Aorta (tissue), 5 donors: ENCODE results near the gene GATB. TPM values are rescaled to one million over a fixed set of nuclear protein-coding genes. Genes with fewer than 3 reads are reported as not detected.
"Not testable (repeated sequence)": the region's sequence is repeated elsewhere in the genome, so short reads cannot be mapped to it uniquely, and the experiment has no call there.

Experiments used
- ATAC-seq: fragments of 200-7000 bp; cut with Tn5 transposase; one replicate; pipeline ENCODE4 v1.9.1; 2022; ENCODE audit warnings: moderate library complexity; ENCODE audit not compliant: low FRiP score
- DNase-seq, 2 donors: peaks; one replicate each; pipeline ENCODE4 v3.0.0-alpha.2; 2020
- H3K27ac ChIP-seq, 2 donors: one replicate each; pipeline ENCODE4 v1.5.1; 2013; ENCODE audit warnings: low read length in 2 of 2, mild to moderate bottlenecking in 2 of 2, moderate library complexity in 2 of 2, control low read depth in 1 of 2, inconsistent platforms in 1 of 2, low read depth in 1 of 2
- H3K27me3 ChIP-seq, 2 donors: one replicate each; pipeline ENCODE4 v1.6.1; 2013; ENCODE audit warnings: control low read depth in 1 of 2, low read length in 1 of 2, mild to moderate bottlenecking in 1 of 2, moderate library complexity in 1 of 2; ENCODE audit not compliant: insufficient read depth in 2 of 2, control insufficient read depth in 1 of 2
- H3K36me3 ChIP-seq, 2 donors: one replicate each; pipeline ENCODE4 v1.6.1; 2013; ENCODE audit warnings: control low read depth in 1 of 2, low read length in 1 of 2, mild to moderate bottlenecking in 1 of 2; ENCODE audit not compliant: insufficient read depth in 2 of 2, control insufficient read depth in 1 of 2
- H3K4me1 ChIP-seq, 2 donors: one replicate each; pipeline ENCODE4 v1.6.1; 2013; ENCODE audit warnings: low read length in 2 of 2, control low read depth in 1 of 2, mild to moderate bottlenecking in 1 of 2, moderate library complexity in 1 of 2; ENCODE audit not compliant: insufficient read depth in 2 of 2, control insufficient read depth in 1 of 2
- H3K4me3 ChIP-seq, 2 donors: one replicate each; pipeline ENCODE4 v1.5.1; 2013; ENCODE audit warnings: low read length in 2 of 2, control low read depth in 1 of 2, mild to moderate bottlenecking in 1 of 2
- H3K9me3 ChIP-seq: one replicate; pipeline ENCODE4 v1.6.1; 2013; ENCODE audit warnings: mild to moderate bottlenecking, low read length; ENCODE audit not compliant: control insufficient read depth
- WGBS, 2 donors: extraction: QIAGEN DNeasy Blood & Tissue Kit; methylation state at CpG; one replicate each; pipeline ENCODE4 v1.1.7; 2013; 5-methylcytosine and 5-hydroxymethylcytosine counted together
- intact Hi-C, 2 donors: fragments of 100-400 bp; cut with DNase I; formaldehyde crosslinking; loops; one replicate each; pipeline versions ENCODE4 v1.14.2 to v1.15.0; 2022
- polyA plus RNA-seq, 2 donors: library from polyadenylated mRNA; stranded (reverse); fragments of 200-250 nt; gene quantifications; one replicate each; pipeline ENCODE4 v1.2.3, GENCODE V29; 2013
- total RNA-seq, 2 donors: library from RNA; stranded (reverse); fragmentation: NEBNext Ultra II Directional; extraction: Animal tissue kit (Norgen Biotek cat#: 25700); gene quantifications; one replicate each; pipeline ENCODE4 v1.2.1, GENCODE V29; 2021
- donor health status: healthy with polysubstance abuse.
- donor health status: Bipolar disorder and iron deficiency.
- donor health status: DM: no; HTN: no; CAD: no.
- donor health status: DM: no; HTN: no; CAD: no.
- donor health status: DM: yes; HTN: yes; CAD: no.

Gene GATB
- total and polyA plus RNA-seq, 4 donors, result 5.2 to 13.0 (median 8.2) TPM

- Histone ChIP-seq H3K36me3 (no peaks in the 10 kb centered on the region), H3K27me3 (no peaks in the 10 kb centered on the region), H3K9me3 (no peaks in the 10 kb centered on the region), H3K4me3 (no peak overlapping the region), H3K27ac (no peak overlapping the region), H3K4me1 (peaks cover 0 to 1% of the 10 kb centered on the region in 2 donors)
- 77 to 78% methylated on average over 6 of the region's 6 CpGs for WGBS, 2 donors
- intact Hi-C loops, result loop anchor here in 1 of 2 donors (10.0 kb wide), 1 partner anchor 655 kb away; the partner anchor contains the start of gene RPS3A
- ATAC-seq (no peak), DNase-seq (no peak)
These were observed 10.7 kb downstream of the GATB start for GRCh38 chr4:151750156-151750555.

GRCh38 chr4:151745481-151746231 lies 15.2 kb downstream of the GATB start:
- ATAC-seq (no peak), DNase-seq (no peak)
- H3K9me3 ChIP-seq, result no peaks in the 10 kb centered on the region
- no peaks in the 10 kb centered on the region for H3K27me3 ChIP-seq
- 49 to 54% methylated on average over 5 of the region's 5 CpGs for WGBS, 2 donors
- no peak overlapping the region for H3K4me3 ChIP-seq
- H3K4me1 ChIP-seq, result peaks cover 0 to 1% of the 10 kb centered on the region in 2 donors
- intact Hi-C loops, result no loop called here
- no peak overlapping the region for H3K27ac ChIP-seq
- H3K36me3 ChIP-seq, result peaks cover 0 to 2% of the 10 kb centered on the region in 2 donors

GRCh38 chr4:151744614-151745013 lies 16.2 kb downstream of the GATB start:
- ATAC-seq, result no peak
- Histone ChIP-seq H3K36me3 (peaks cover 0 to 2% of the 10 kb centered on the region in 2 donors), H3K27me3 (no peaks in the 10 kb centered on the region), H3K9me3 (no peaks in the 10 kb centered on the region), H3K4me3 (no peak overlapping the region), H3K4me1 (peaks cover 0 to 1% of the 10 kb centered on the region in 2 donors), H3K27ac (no peak overlapping the region)
- intact Hi-C loops, result no loop called here
- 54 to 56% methylated on average over 1 of the region's 1 CpG for WGBS, 2 donors
- no peak for DNase-seq

- WGBS, 2 donors, result 92 to 93% methylated on average over 4 of the region's 4 CpGs
- DNase-seq (no peak), ATAC-seq (no peak)
- intact Hi-C loops, result no loop called here
- Histone ChIP-seq H3K4me1 (peaks cover 0 to 1% of the 10 kb centered on the region in 2 donors), H3K27ac (no peak overlapping the region), H3K36me3 (peaks cover 0 to 2% of the 10 kb centered on the region in 2 donors), H3K9me3 (no peaks in the 10 kb centered on the region), H3K4me3 (no peak overlapping the region), H3K27me3 (no peaks in the 10 kb centered on the region)
These were observed 16.9 kb downstream of the GATB start for GRCh38 chr4:151743894-151744293.

GRCh38 chr4:151743128-151743854 lies 17.5 kb downstream of the GATB start:
- intact Hi-C loops, result no loop called here
- Histone ChIP-seq H3K36me3 (peaks cover 0 to 2% of the 10 kb centered on the region in 2 donors), H3K4me3 (no peak overlapping the region), H3K27ac (no peak overlapping the region), H3K4me1 (peaks cover 0 to 1% of the 10 kb centered on the region in 2 donors), H3K9me3 (no peaks in the 10 kb centered on the region), H3K27me3 (no peaks in the 10 kb centered on the region)
- WGBS, 2 donors, result 94 to 96% methylated on average over 3 of the region's 3 CpGs
- no peak for ATAC-seq
- no peak for DNase-seq

- H3K36me3 ChIP-seq, result peaks cover 2 to 3% of the 10 kb centered on the region in 2 donors
- no peak for DNase-seq
- WGBS, 2 donors, result 77 to 82% methylated on average over 8 of the region's 8 CpGs
- no peak overlapping the region for H3K4me3 ChIP-seq
- no peak for ATAC-seq
- no peaks in the 10 kb centered on the region for H3K4me1 ChIP-seq
- H3K27ac ChIP-seq, result no peak overlapping the region
- H3K27me3 ChIP-seq, result no peaks in the 10 kb centered on the region
- intact Hi-C loops, result no loop called here
- H3K9me3 ChIP-seq, result peaks cover 9% of the 10 kb centered on the region
These were observed 21.9 kb downstream of the GATB start for GRCh38 chr4:151738720-151739517.

- WGBS, 2 donors, result 98 to 99% methylated on average over 2 of the region's 2 CpGs
- DNase-seq, intact Hi-C loops, H3K4me3 ChIP-seq, ATAC-seq, H3K4me1 ChIP-seq, H3K9me3 ChIP-seq, H3K27me3 ChIP-seq, H3K36me3 ChIP-seq, H3K27ac ChIP-seq: not testable (repeated sequence)
These were observed 24.0 kb downstream of the GATB start for GRCh38 chr4:151736852-151737251.

- no peak for DNase-seq
- no peak for ATAC-seq
- no peak overlapping the region for H3K4me3 ChIP-seq
- H3K27me3 ChIP-seq, result no peaks in the 10 kb centered on the region
- intact Hi-C loops, result no loop called here
- H3K36me3 ChIP-seq, result peaks cover 1 to 3% of the 10 kb centered on the region in 2 donors
- no peaks in the 10 kb centered on the region for H3K4me1 ChIP-seq
- H3K9me3 ChIP-seq, result peaks cover 9% of the 10 kb centered on the region
- no peak overlapping the region for H3K27ac ChIP-seq
- WGBS, 2 donors, result 99 to 100% methylated on average over 1 of the region's 1 CpG
These were observed 24.4 kb downstream of the GATB start for GRCh38 chr4:151736361-151736760.
